GM12878 (cell line): ENCODE results near the gene BOLA2B. TPM values are rescaled to one million over a fixed set of nuclear protein-coding genes. Genes with fewer than 3 reads are reported as not detected.
"Not testable (repeated sequence)": the region's sequence is repeated elsewhere in the genome, so short reads cannot be mapped to it uniquely, and the experiment has no call there.

ENCODE experiments used
- ATAC-seq: fragments of 200-7000 bp; cut with Tn5 transposase; 3 replicates; pipeline ENCODE4 v1.9.1; 2020; ENCODE audit warnings: mild to moderate bottlenecking, moderate library complexity
- BruUV-seq: library from RNA; stranded (reverse); fragments of 400-500 nt; replicated peaks from 2 replicates; lab custom pipeline; 2021; lab: Mats Ljungman, UMichigan
- CTCF ChIA-PET: fragments of 300-600 bp; sonication (Branson Sonifier 250); formaldehyde crosslinking; extraction: SDS; loops from one replicate; lab custom pipeline; 2021; ENCODE audit warnings: inconsistent platforms; lab: Yijun Ruan, JAX
- POLR2A ChIA-PET: fragments of 350-600 bp; formaldehyde crosslinking; extraction: SDS; loops from one replicate; lab custom pipeline; 2021; ENCODE audit warnings: inconsistent platforms; lab: Charles Lee
- RAD21 ChIA-PET: fragments of 300-600 bp; sonication (Branson Sonifier 250); formaldehyde crosslinking; loops from one replicate; lab custom pipeline; 2023; ENCODE audit warnings: antibody characterized with exemption; ENCODE audit not compliant: unreplicated experiment; lab: Charles Lee
- SMC1A ChIA-PET: fragments of 300-600 bp; sonication (Branson Sonifier 250); formaldehyde crosslinking; loops from one replicate; lab custom pipeline; 2023; ENCODE audit not compliant: unreplicated experiment, uncharacterized antibody; lab: Charles Lee
- DNase-seq: peaks from one replicate; pipeline ENCODE4 v3.0.0-alpha.2; 2011; ENCODE audit warnings: low read depth, low spot score
- FAIRE-seq: peaks from 3 replicates; lab custom pipeline; 2011; peaks lifted over from hg19 to GRCh38; lab: Jason Lieb, UNC
- H2AFZ ChIP-seq: 2 replicates; pipeline ENCODE4 v1.6.0; 2011; ENCODE audit warnings: low read depth, low read length, control low read depth; ENCODE audit not compliant: control insufficient read depth
- H3K27ac ChIP-seq: 2 replicates; pipeline ENCODE4 v1.5.1; 2011; ENCODE audit warnings: control low read depth; ENCODE audit not compliant: control insufficient read depth, insufficient read depth
- H3K27me3 ChIP-seq, 2 experiments: replicated peaks in 1 of 2; 2 replicates each; pipeline versions ENCODE4 v1.6.0 to v1.6.1; 2011; ENCODE audit warnings: low read length in 1 of 2; ENCODE audit not compliant: control insufficient read depth in 2 of 2, insufficient read depth in 2 of 2
- H3K36me3 ChIP-seq, 2 experiments: 2 replicates each; pipeline ENCODE4 v1.5.1; 2011; ENCODE audit warnings: low read length in 1 of 2; ENCODE audit not compliant: control insufficient read depth in 2 of 2, insufficient read depth in 2 of 2
- H3K4me1 ChIP-seq: 2 replicates; pipeline ENCODE4 v1.6.1; 2011; ENCODE audit warnings: mild to moderate bottlenecking, low read length, moderate library complexity, mixed read lengths; ENCODE audit not compliant: control insufficient read depth, insufficient read depth
- H3K4me2 ChIP-seq: 2 replicates; pipeline ENCODE4 v1.6.0; 2011; ENCODE audit warnings: control low read depth; ENCODE audit not compliant: control insufficient read depth, insufficient read depth
- H3K4me3 ChIP-seq: fragments of 200-600 bp; sonication (generic); 2 replicates; pipeline ENCODE4 v1.5.1; 2016
- H3K79me2 ChIP-seq: 2 replicates; pipeline ENCODE4 v1.6.0; 2011; ENCODE audit warnings: low read length; ENCODE audit not compliant: control insufficient read depth, insufficient read depth
- H3K9ac ChIP-seq: 2 replicates; pipeline ENCODE4 v1.8.0; 2011; ENCODE audit warnings: low read length, control low read depth, mixed read lengths; ENCODE audit not compliant: control insufficient read depth, insufficient read depth
- H3K9me3 ChIP-seq: replicated peaks from 3 replicates; pipeline ENCODE4 v1.5.1; 2011; ENCODE audit warnings: mild to moderate bottlenecking, low read length; ENCODE audit not compliant: control insufficient read depth, insufficient read depth
- H4K20me1 ChIP-seq: 2 replicates; pipeline ENCODE4 v1.6.0; 2011; ENCODE audit not compliant: control insufficient read depth, insufficient read depth
- LARP7 ChIP-seq: fragments of 450-650 bp; IDR thresholded peaks from 2 replicates; pipeline ENCODE4 v1.6.1; 2017; ENCODE audit warnings: mild to moderate bottlenecking
- MEF2A ChIP-seq: IDR thresholded peaks from 2 replicates; pipeline ENCODE4 v1.6.1; 2011; ENCODE audit warnings: low read depth, mild to moderate bottlenecking, low read length, moderate library complexity; ENCODE audit not compliant: insufficient read depth
- MTA3 ChIP-seq: IDR thresholded peaks from 2 replicates; pipeline ENCODE4 v1.6.1; 2012; ENCODE audit warnings: low read length, inconsistent platforms, borderline replicate concordance
- NFXL1 ChIP-seq: fragments of 450-650 bp; IDR thresholded peaks from 2 replicates; pipeline ENCODE4 v1.6.1; 2017; ENCODE audit warnings: antibody characterized with exemption, mild to moderate bottlenecking, borderline replicate concordance
- WGBS: methylation state at CpG from one replicate; pipeline ENCODE4 v1.1.6; 2016; ENCODE audit warnings: low lambda C conversion rate; ENCODE audit not compliant: insufficient replicate concordance, insufficient coverage; ENCODE audit errors: missing lambda C conversion rate; 5-methylcytosine and 5-hydroxymethylcytosine counted together
- in situ Hi-C: fragments of 300-500 bp; cut with MboI; formaldehyde crosslinking; loops from 9 replicates; pipeline ENCODE4 v1.14.3; 2018; ENCODE audit warnings: mixed read lengths
- intact Hi-C: fragments of 100-400 bp; cut with micrococcal nuclease; formaldehyde crosslinking; loops from one replicate; pipeline ENCODE4 v1.14.2; 2022; ENCODE audit not compliant: unreplicated experiment
- polyA plus RNA-seq, 11 experiments: library from polyadenylated mRNA; depleted of rRNA in 4 of 11; unstranded in 6 of 11; stranded (reverse) in 5 of 11; fragments of >200 nt; fragmentation: Nextera tagmentation in 4 of 11; fragmentation: Illumina TruSeq in 1 of 11; extraction: Ambion mirVana in 4 of 11; extraction: Trizol in 1 of 11; gene quantifications; 1 replicate in 1 of 11; 2 replicates in 10 of 11; pipeline versions ENCODE4 v1.2.1 to v1.2.3, GENCODE V29; 2011 to 2016; ENCODE audit warnings: inconsistent platforms in 2 of 11, missing spikeins in 2 of 11, low read depth in 1 of 11
- total RNA-seq, 4 experiments: library from RNA; depleted of rRNA in 3 of 4; stranded (reverse); fragments of >200 nt in 3 of 4; fragmentation: Illumina TruSeq in 1 of 4; extraction: Trizol in 1 of 4; gene quantifications; 2 replicates each; pipeline versions ENCODE4 v1.2.1 to v1.2.3, GENCODE V29; 2013 to 2021

BOLA2B gene
- total and polyA plus RNA-seq, 10 of the 15 experiments (the other 5 are each of a cell fraction or from before 2014, with no cell fraction given), result 39.9 to 292 (median 130) TPM

DNA sequence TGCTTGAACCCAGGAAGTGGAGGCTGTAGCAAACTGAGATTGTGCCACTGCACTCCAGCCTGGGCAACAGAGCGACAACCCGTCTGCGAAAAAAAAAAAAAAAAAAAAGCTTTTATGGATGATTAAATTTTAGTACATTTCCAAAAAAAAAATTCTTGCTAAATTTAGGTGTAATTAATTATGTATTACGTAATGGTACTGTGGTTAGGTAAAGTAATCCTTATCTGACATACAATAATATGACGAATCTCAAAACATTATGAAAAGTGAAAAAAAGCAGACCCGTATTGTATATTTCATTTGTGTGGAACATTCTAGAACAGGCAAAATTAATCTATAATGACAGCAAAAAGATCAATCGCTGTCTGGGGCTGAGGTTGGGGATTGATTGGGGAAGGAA lies 20.4 kb downstream of the BOLA2B start:
- no peak overlapping the region for H2AFZ ChIP-seq
- H3K4me3 ChIP-seq, result no peak overlapping the region
- POLR2A ChIA-PET, result interaction anchor here (0.6 kb wide), 1 partner anchor 520 kb away, joined by 4 read pairs; no protein-coding TSS in a partner anchor
- WGBS, result 68% methylated on average over 7 of the region's 7 CpGs
- intact Hi-C loops (no loop called here), in situ Hi-C loops (no loop called here)
- ATAC-seq (no peak), DNase-seq (no peak), FAIRE-seq (no peak)
- H3K79me2 ChIP-seq, result no peaks in the 10 kb centered on the region
- CTCF ChIA-PET, result interaction anchor here (0.6 to 1.2 kb wide), 2 partner anchors 12 to 61 kb away, joined by 3 read pairs; no protein-coding TSS in a partner anchor
- H3K4me1 ChIP-seq, result no peaks in the 10 kb centered on the region
- no peaks in the 10 kb centered on the region for H3K36me3 ChIP-seq
- no peak overlapping the region for H3K9ac ChIP-seq
- H4K20me1 ChIP-seq, result no peaks in the 10 kb centered on the region
- SMC1A ChIA-PET, result no interaction called here
- H3K9me3 ChIP-seq, result no peaks in the 10 kb centered on the region
- H3K4me2 ChIP-seq, result no peak overlapping the region
- RAD21 ChIA-PET, result no interaction called here
- no peak overlapping the region for H3K27ac ChIP-seq
- TF ChIP-seq LARP7, result no peak
- TF ChIP-seq MEF2A, result no peak
- TF ChIP-seq NFXL1, result no peak
- no peak for TF ChIP-seq MTA3
- no TSS peak for BruUV-seq
- H3K27me3 ChIP-seq, result no peaks in the 10 kb centered on the region

- H3K9me3 ChIP-seq, H4K20me1 ChIP-seq, H3K4me2 ChIP-seq, ATAC-seq, H3K36me3 ChIP-seq, RAD21 ChIA-PET, POLR2A ChIA-PET, H3K79me2 ChIP-seq, H3K4me3 ChIP-seq, H2AFZ ChIP-seq, DNase-seq, H3K27me3 ChIP-seq, CTCF ChIA-PET, BruUV-seq, intact Hi-C loops, SMC1A ChIA-PET, H3K27ac ChIP-seq, FAIRE-seq, H3K9ac ChIP-seq, in situ Hi-C loops: not testable (repeated sequence)
- H3K4me1 ChIP-seq, result peaks cover 19% of the 10 kb centered on the region
- 75% methylated on average over 12 of the region's 31 CpGs for WGBS
Measured at GRCh38 chr16:30170145-30170544, 23.3 kb downstream of the BOLA2B start.

- H3K27me3 ChIP-seq, H3K27ac ChIP-seq, CTCF ChIA-PET, H3K4me3 ChIP-seq, H3K9me3 ChIP-seq, H4K20me1 ChIP-seq, H2AFZ ChIP-seq, DNase-seq, H3K79me2 ChIP-seq, H3K4me2 ChIP-seq, POLR2A ChIA-PET, H3K36me3 ChIP-seq, BruUV-seq, SMC1A ChIA-PET, intact Hi-C loops, FAIRE-seq, ATAC-seq, RAD21 ChIA-PET, in situ Hi-C loops, H3K9ac ChIP-seq: not testable (repeated sequence)
- peaks cover 25% of the 10 kb centered on the region for H3K4me1 ChIP-seq
- WGBS, result no CpG with 5 or more reads among the region's 38 CpGs
Measured at GRCh38 chr16:30169416-30169815, 24.1 kb downstream of the BOLA2B start.

- intact Hi-C loops, H2AFZ ChIP-seq, H3K4me2 ChIP-seq, H3K79me2 ChIP-seq, FAIRE-seq, POLR2A ChIA-PET, ATAC-seq, H3K9ac ChIP-seq, in situ Hi-C loops, H3K27ac ChIP-seq, H3K36me3 ChIP-seq, BruUV-seq, CTCF ChIA-PET, SMC1A ChIA-PET, H3K4me3 ChIP-seq, RAD21 ChIA-PET, H3K27me3 ChIP-seq, H3K9me3 ChIP-seq, H4K20me1 ChIP-seq, DNase-seq: not testable (repeated sequence)
- no CpG with 5 or more reads among the region's 29 CpGs for WGBS
- H3K4me1 ChIP-seq, result peaks cover 25% of the 10 kb centered on the region
Measured at GRCh38 chr16:30168746-30169145, 24.7 kb downstream of the BOLA2B start.
